GM19452 (cell line): ENCODE results near the gene EPHB2.

ENCODE experiments used
- ATAC-seq: cut with Tn5 transposase; IDR thresholded peaks from one replicate; pipeline ENCODE4 v1.9.1; 2021; ENCODE audit not compliant: unreplicated experiment

EPHB2 gene

DNA sequence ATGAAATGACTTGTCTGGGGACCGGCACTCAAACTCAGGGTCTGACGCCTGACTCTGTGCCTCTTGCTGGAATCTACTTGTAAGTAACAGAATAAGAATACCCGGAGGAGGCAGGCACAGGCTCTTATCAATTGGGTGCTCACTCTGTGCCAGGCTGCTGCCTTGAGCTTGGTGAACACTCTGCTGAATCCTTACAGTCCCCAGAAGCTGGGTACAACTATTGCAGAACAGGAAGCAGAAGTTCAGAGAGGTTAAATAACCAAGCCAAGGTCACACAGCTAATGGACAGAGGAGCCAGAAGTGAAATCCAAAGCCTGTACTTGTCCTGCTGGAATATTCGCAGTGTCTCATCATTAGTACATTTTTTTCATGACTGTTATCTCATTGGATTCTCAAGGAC, 86.0 kb downstream of the EPHB2 start:
- ATAC-seq, result no peak

DNA sequence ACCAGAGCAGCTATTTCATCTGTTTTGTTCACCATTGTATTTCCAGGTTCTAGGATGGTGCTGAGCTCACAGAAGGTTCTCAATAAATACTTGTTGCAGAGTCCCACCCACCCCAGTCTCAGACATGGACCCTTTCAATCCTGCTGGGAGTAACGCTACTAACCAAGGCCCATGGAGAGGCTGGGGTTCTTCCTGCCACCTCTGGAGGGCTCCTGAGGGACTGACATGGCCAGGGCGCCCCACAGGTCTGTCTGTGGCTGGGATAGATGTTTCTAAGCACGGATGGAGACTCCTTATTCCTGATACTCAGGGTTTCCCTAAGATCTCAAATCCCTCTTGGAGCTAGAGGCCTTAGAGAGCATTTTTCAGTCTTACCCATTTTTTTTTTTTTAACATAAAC, 87.4 kb downstream of the EPHB2 start:
- ATAC-seq, result no peak

DNA sequence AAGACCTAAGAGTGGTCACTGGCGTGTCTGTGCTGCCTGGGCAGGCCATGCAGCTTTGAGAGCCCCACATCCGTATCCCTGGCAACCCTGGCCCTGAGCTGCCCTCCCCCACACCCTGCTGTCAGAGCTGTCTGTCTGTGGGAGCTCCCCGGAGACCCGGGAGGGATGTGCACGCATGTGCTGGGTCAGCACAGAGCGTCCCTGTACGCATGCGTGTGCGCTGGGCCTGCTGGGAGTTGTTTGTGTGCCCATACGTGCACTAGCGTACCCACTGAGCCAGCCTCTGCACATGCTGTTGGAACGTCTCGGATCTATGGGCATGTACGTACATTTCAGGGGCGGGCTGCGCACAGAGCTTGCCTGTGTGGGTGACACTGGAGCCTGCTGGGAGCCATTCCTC, 89.3 kb downstream of the EPHB2 start:
- no peak for ATAC-seq

DNA sequence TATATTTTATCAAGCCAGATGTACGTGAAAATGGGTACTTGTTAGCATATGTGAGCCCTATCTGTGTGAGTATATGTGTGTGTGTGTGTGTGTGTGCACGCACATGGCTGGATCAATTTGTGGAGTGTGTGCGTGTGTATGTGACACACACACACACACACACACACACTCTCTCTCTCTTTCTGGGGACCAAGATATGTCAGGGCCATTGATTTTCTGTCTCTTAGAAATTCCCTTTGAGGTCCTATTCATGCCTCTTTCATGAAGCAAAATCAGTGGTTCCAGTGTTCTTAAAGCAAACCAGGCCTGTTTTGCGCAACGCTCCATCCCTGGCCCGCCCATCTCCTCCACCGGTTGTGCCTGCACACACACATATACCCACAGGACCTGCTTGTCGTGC, 90.0 kb downstream of the EPHB2 start:
- no peak for ATAC-seq

DNA sequence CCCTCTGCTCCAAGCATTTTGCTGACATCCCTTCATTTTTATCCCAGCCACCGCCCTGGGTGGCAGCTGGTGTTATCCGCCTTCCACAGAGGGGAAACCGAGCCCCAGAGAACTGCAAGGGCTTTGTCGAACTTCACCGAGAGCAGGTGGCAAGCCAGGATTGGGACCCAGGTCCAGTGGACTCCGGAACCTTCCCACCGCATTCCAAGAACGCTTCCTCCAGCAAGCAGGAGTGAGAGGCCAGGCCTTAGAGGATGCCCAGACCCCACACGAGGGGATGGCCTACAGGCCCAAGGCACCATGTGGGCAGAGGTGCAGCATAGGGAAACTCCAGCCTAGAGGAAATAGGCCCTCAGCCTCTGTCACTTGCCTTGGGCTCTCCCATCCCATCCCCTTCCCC, 90.7 kb downstream of the EPHB2 start:
- no peak for ATAC-seq

DNA sequence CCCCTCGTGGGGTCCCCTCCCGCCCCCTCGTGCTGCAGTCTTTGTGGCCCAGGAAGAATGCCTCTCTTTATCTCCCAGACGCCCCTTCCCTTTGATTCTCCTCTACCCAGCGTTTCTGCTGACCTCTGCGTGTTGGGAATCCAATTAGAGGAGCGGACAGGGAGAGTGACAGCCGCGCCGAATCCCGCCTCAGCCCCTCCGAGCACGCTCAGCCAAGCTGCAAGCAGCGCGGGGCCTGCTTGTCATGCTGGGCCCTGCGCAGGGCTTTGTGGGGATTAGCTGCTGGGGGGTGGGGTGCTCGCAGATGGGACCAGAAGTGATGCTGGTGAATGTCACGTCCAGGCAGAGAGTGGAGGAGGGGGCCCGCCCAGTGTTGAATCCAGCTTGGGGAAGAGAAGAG, 91.1 kb downstream of the EPHB2 start:
- no peak for ATAC-seq

DNA sequence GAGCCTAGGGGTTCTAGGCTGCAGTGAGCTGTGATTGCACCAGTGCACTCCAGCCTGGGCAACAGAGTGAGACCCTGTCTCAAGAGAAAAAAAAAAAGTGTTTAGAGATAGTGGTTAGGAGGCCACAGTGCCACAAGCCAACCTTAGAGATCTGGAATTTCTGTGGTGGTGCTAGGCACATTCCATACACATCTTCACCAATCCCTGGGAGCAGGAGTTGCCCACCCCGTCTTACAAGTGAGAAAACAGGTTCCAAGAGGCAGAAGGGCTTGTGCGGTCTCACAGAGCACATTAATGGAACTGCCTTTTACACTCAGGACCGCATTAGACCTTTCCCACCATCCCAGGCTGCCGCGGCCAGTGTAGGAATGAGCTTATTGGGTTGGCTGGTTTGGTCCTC, 93.2 kb downstream of the EPHB2 start:
- no peak for ATAC-seq

DNA sequence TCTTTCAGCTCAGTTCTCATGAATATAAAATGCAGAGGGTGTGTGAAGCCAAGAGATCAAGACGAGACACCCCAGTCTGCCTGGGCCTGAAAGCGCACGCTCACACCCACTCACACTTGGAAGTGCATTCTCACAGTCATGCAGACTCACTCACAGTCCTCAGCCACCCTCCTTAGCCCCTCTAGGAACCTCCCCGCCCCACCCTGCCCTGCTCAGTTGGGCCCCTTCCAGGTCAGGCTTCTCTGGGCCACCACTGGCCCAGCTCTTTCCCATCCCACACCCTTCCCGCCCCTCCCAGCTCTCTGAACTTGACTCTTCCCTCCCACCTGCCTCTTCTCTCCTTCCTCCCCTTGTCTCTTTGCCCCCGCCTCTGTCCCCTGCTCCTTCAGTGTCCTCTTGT, 93.8 kb downstream of the EPHB2 start:
- no peak for ATAC-seq

DNA sequence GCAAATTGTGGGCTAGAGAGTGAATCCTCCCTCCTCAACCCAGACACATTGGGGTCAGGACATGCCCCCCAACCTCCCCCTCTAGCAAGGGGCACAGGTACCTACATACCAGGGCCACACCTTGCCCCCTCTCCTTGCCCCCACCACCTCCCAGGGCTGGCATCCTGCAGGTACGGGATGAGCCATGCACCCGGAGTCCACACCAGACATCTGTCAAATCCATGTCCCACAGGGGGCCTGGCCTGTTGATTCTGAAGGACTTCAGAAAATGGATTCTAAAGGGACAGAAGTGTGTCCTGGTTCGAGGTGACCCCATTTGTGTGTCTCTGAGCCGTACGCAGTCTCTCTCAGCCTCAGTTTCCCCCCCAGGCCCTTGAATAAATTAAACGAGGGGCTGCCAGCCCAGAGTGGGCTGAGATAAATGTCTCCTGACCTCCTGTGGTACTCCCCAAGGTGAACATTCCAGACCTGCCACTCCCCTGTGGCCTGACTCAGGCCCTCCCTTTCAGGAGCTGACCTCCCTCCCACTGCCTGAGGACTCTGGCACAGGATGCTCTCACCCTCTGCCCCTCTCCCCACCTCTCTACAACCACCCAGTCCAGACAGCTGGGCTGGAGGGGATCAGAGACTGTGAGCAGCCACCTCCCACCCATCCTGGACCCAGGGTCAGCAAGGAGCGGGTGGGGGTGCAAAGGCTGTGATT, 94.5 kb downstream of the EPHB2 start:
- no peak for ATAC-seq

DNA sequence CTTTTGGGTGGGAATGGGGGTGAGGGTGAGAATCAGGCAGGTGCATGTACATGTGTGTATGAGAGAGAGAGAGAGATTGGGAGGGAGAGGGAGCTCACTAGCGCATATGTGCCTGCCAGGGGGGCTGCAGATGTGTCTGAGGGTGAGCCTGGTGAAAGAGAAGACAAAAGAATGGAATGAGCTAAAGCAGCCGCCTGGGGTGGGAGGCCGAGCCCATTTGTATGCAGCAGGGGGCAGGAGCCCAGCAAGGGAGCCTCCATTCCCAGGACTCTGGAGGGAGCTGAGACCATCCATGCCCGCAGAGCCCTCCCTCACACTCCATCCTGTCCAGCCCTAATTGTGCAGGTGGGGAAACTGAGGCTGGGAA, 95.0 kb downstream of the EPHB2 start:
- no peak for ATAC-seq

DNA sequence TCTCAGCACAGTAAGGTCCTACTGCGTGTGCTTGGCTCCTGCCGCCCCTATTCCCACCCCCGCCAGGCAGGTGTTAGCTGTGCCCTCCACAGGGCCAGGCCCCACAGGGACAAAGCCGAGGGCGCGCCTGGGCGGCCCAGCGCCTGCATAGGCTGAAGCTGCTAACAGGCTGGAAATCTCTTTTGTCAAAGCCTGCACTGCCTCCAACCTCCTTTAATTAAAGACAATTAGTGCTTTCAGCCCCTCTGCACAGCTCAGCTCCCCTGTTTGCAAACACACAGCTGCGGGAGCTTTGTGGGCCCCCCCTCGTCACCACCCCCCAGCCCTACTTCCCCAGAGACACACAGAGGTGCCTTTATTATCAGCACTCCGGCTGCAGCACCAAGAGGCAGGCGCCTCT, 95.9 kb downstream of the EPHB2 start:
- ATAC-seq, result no peak

DNA sequence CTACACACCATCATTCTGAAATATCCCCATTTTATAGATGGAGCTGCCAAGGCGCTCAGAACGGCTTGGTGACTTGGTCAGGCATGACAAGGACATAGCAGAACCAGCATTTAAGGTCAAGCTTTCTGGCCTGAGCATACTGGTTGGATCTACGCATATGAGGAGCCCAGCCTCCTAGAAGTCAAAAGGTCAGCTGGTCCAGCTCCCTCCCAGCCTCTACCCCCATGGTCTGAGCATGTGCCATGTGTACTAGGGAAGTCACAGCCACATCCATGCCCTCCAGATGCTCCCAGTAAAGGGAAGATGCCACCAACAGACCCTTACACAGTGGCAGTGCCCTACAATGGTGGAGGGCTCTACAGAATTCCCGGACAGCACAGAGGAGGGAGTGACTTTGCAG, 96.7 kb downstream of the EPHB2 start:
- no peak for ATAC-seq

DNA sequence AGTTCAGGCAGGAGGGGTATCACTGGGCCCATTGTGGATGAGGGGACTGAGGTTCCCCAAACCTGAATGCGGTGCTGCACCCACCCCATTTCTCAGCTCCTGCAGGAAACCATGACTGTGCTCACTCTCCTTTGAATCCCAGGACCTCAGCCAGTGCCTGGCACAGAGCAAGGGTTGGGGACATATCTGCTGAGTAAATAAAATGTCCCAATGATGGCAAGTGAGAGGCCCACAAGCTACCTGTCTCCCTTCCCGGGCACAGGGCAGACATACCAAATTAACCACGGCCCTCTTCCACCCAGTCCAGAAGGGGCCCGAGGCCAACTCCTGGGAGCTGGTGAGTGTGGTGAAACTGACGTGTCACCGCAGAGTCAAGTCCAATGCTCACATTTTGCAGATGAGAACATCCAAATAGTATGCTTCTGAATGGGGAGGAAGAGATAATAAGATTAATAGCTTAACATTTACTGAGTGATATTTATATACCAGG, 97.6 kb downstream of the EPHB2 start:
- no peak for ATAC-seq

DNA sequence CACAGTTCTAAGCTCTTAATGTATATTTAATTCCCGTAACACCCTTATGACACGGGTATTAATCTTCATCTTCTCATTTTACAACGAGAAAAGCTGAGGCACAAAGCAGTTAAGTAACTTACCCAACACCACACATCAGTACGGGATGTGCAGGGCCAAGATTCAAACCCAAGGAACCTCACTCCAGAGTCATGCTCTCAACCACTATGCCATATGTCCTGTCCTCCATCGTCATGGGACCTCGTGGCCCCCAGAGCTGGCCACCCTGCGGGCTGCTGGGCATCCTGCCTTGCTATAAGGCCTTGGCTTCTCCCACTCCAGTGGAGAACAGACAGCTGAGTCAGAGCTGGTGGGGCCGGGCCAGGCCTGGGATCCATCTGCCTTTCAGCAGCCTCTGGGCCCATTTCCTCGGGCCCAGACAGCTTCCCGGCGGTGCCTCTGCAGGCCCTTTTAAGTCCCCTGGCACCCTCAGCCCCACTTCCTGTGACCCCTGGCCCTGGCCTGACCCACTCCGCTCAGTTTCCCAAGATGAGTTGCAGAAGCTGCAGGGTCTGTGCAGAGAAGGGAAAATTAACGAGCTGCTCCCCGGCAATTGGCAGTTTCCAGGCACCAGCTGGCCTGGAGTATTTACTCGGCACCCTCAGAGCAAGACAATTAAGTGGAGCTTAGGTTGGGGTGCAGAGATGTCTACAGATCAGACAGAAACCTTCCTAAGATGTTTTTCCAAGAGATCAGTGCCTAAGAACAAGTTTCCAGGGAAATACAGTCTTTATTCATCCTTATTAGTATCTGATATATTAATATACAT, 98.2 kb downstream of the EPHB2 start:
- ATAC-seq, result no peak

DNA sequence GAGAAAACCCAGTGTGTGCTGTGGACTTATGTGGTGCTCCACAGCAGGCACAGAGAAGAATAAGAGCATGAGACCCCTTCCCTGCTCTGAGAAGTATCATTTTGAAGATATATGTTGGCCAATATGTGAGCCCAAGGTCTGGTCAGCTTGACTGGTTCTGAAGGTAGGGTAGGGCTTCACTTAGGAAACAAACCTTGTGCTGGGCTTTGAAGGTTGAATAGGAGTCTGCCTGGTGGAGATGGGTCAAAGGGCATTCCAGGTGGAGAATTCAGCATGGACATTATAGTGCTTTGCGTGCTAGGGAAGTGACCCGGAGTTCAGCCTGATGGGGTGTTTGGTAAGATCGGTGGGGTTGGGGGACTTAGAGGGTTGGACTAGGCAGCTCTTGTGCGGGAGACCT, 99.1 kb downstream of the EPHB2 start:
- ATAC-seq, result no peak

DNA sequence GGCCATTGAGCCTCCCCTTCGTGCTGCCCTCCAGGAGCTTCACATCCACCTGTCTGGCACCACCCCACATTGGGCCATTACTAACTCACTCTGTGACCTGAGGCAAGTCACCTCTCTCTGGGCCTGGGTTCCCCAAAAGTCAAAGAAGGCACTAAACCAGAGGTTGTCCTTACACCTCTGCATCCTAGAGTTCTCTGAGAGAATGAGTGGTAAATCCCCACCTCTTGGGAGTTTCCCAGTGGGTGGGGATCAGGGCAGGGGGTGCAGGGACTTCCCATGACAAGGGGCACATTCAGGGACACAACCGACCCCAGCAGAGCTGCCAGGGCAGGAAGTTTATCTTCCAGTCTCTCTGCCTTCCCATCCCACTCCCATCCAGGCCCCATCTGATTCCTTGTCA, 99.7 kb downstream of the EPHB2 start:
- no peak for ATAC-seq

DNA sequence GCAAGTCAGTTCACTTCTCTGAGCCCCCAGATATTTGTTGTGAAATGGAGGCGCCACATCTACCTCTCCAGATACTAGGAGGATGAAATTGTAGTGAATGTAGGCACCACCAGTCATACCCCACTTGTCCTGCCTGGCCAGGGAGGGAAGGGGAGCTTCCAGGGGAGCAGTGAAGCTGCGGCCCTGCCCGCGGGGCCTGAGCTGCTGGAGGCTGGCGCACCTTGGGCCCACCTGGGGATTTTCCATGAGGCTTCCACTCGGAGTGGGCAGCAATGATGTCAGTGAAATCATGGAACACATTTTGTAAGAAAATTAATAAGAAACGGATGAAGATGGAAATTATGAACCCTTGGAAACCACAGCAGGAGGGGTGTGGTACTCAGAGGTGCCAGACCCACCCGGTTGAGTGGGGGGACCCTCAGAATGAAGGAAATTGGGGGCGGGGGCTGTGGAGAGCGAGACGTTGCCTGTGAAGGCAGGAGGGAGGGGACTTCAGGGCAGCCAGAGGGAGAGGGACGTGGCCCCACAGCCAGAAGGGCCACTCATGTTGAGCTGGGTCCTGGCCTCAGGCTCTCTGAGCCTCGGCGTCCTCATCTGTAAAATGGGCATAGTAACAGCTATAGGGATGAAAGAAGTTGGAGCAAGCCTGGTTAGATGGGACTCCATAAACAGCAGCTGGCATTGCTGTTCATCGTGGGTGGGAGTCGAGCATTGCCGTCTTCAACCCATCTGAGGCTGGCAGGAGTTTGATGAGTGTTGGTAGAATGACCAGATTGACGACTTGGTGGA, 101.6 kb downstream of the EPHB2 start:
- no peak for ATAC-seq

DNA sequence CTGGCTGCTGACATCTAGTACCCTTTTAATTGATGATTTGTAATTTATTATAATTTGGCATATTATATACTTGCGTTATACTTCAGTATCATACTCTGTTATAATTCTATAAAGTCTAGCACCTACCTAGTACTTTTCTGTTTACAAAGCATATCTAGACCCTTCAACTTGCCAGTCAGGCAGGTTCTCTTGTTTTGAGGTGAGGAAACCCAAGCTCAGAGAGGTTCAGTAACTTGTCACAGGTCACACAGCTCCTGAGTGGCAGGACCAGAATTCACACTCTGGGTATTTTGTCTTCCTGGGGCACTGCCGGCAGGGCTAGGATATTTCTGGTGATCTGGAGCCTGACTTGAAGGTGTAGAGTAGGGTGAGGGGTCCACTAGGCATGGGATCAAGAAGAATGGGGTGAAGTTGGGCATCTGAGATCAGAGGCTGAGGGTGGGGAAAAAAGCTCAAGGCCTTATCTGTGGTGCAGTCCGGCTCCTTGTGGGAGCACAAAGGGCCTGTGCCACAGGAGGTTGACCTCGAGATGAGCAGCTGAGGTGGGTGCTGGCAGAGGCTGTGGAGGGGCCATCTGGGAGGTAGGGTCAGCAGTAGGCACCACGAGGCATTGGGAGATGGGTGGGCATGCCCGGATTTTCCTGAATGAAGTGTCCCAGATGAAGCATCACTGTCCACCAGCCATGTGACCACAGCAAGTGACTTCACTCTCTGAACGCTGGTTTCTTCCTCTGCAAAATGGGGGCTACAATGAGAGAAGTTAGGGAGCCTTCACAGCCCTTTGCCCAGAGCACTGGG, 102.6 kb downstream of the EPHB2 start:
- ATAC-seq, result no peak

DNA sequence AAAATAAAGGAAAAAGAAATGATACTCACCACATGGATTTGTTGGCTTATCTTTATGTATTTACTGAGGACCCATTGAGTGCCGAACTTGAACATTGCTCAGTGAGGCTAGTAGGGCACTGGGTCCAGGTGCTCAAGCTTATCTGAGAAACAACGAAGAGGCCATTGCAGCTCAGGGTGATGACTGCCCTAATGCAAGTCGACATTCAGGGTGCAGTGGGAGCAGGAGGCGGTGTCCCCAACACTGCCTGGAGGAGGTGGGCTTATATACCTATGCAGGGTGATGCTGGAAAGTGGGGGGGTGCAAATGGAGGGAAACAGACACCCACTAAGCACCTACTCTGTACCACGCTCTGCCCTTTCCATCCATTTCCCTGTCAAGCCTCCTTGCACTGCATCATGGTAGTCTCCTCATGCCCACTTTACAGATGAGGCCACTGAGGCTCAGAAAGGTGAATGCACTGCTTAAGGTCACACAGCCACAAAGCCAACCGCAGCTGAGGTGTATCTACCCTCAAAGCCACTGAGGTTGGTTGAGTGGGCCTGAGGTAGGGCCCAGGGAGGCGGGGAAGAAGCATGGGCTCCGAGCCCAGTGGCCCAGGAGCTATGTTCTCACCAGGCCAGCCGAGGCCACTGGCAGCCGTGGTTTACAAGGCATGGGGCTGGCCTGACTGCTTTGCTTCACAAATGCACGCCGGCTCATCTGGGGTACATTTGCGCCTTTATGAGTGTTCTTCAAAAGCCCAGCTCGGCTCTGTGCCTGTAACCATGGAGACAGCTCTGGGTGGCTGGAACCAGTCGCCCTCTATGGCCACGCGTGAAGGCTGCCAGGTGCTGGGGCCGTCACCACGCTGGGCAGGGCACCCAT, 103.8 kb downstream of the EPHB2 start:
- ATAC-seq, result no peak

DNA sequence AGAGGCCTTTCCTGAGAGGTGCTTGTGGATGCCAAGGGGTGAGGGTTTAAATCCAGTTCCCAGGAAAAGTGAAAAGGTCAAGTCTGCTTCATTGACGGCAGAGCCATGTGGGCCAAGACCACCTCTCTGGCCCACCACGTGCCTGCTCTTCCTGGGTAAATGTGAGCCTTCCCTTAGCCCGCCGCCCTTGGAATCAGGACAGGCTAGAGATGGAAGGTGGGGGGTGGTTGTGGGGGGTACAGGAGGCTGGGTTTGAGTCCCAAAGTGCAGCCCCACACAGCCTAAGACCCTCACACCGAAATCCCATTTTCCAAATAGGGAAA, 104.4 kb downstream of the EPHB2 start:
- ATAC-seq, result no peak
